Measurements from ENCODE around the gene NOP16. TPM values are rescaled to one million over a fixed set of nuclear protein-coding genes. Genes with fewer than 3 reads are reported as not detected.

The NOP16 gene
- total and polyA plus RNA-seq, 2 donors (not counting 1 experiment from before 2014, with no cell fraction given): 11.1 to 26.3 TPM

DNA sequence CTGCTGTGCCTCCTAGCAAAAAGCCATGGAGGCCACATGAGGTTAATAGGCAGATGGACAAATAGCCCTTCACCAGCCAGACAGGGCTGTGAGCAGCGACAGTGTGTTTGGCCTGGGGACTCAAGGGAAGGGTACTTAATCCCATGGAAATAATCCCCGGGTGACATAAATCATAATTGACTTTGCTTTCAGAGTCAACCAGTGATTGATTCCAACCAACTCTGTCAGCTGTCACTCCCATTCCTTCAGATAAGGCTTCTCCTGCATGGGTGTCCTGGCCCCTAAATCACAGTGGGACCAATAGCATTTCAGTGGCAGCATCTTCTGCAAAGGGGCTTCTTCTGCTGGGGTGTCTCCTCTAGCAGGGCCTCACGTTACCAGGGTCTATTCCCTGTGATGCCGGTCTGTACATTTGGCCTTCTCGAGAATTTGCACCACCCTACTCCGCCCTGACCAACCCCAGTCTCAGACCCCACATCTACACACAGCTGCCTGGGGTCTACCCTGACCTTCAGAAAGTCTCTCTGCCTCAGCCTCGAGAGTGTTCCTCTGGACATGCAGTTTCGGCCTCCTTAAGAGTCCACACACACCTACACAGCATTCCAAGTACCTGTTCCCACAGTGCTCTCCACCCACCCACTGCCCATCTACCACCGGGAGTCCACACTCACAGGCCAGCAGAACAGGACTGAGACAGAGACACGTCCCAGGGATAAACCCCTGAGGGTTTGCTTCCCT, 24.3 kb upstream of the NOP16 start:
- H3K4me2 ChIP-seq (ENCODE audit: extremely low read depth, insufficient read depth, low read length): peak overlapping the region; percentile 38
- no peaks in the 10 kb centered on the region for H4K20me1 ChIP-seq (ENCODE audit: control insufficient read depth, extremely low read depth, insufficient read depth, low read length)
- peaks cover 46% of the 10 kb centered on the region for H3K79me2 ChIP-seq (ENCODE audit: control insufficient read depth, insufficient read depth, low read length)

DNA sequence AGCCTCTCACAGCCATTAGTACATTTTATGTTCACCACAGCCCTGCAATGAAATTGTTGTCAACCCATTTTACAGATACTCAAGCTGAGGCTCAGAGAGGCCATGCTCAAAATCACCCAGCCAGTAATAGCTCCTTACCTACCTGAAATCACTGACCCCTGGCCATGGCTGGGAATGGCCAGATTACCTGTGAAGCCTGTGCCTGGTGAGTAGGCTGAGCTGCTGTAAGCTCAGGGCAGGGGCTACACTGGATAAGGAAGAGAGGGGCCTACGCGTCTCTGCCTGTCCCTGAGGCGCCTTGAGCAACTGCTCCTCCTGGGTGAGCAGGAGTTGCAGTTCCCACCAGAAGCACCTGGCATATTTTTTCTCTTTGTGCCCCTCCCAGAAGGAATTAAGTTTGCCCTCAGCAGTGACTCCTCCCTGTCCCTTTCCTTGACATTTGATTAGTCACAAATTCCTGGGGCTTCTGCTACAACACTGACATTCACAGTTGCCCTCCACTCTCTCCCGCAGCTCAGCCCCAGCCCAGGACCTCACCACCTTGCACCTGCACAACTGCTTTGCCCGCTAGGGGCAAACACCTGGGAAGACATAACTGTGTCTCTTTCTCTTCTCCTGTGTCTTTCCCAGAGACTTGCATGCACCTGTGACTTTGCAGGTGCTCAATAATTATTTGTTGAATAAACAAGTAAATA, 22.2 kb upstream of the NOP16 start:
- Histone ChIP-seq H4K20me1 (ENCODE audit: control insufficient read depth, extremely low read depth, insufficient read depth, low read length) (no peaks in the 10 kb centered on the region), H3K36me3 (ENCODE audit: control insufficient read depth, insufficient read depth, low read length) (peaks cover 9% of the 10 kb centered on the region), H3K4me2 (ENCODE audit: extremely low read depth, insufficient read depth, low read length) (no peak overlapping the region), H2AFZ (ENCODE audit: low read length) (no peak overlapping the region), H3K9me3 (ENCODE audit: control insufficient read depth, insufficient read depth, low read depth, low read length) (no peaks in the 10 kb centered on the region), H3K4me1 (ENCODE audit: control insufficient read depth, extremely low read depth, insufficient read depth, low read length) (peaks cover 15% of the 10 kb centered on the region), H3K4me3 (replicated peaks in 1 of 4; ENCODE audit: control extremely low read depth in 1 of 4, insufficient read depth in 1 of 4, low read depth in 3 of 4, low read length in 4 of 4) (no peak overlapping the region), H3K9ac (ENCODE audit: insufficient read depth, low read length) (no peak overlapping the region), H3K27me3 (ENCODE audit: control insufficient read depth, insufficient read depth, low read length) (no peaks in the 10 kb centered on the region), H3K27ac (ENCODE audit: insufficient read depth, low read length) (no peak overlapping the region), H3K79me2 (ENCODE audit: control insufficient read depth, insufficient read depth, low read length) (peaks cover 41% of the 10 kb centered on the region)
- TF ChIP-seq, protein P1, sequence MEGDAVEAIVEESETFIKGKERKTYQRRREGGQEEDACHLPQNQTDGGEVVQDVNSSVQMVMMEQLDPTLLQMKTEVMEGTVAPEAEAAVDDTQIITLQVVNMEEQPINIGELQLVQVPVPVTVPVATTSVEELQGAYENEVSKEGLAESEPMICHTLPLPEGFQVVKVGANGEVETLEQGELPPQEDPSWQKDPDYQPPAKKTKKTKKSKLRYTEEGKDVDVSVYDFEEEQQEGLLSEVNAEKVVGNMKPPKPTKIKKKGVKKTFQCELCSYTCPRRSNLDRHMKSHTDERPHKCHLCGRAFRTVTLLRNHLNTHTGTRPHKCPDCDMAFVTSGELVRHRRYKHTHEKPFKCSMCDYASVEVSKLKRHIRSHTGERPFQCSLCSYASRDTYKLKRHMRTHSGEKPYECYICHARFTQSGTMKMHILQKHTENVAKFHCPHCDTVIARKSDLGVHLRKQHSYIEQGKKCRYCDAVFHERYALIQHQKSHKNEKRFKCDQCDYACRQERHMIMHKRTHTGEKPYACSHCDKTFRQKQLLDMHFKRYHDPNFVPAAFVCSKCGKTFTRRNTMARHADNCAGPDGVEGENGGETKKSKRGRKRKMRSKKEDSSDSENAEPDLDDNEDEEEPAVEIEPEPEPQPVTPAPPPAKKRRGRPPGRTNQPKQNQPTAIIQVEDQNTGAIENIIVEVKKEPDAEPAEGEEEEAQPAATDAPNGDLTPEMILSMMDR (conservative IDR thresholded peaks at IDR 0.05 in 1 of 2, IDR thresholded peaks at IDR 0.05 in 1 of 2; ENCODE audit: low read depth in 1 of 2, low read length in 2 of 2): no peak
- no peak for TF ChIP-seq EZH2 (IDR thresholded peaks at IDR 0.05; ENCODE audit: low read length, missing control alignments)
- no peak for DNase-seq (ENCODE audit: low read depth in 2 of 2)

More for the DNA sequence above, 24.3 kb upstream of the NOP16 start:
- no peak overlapping the region for H3K9ac ChIP-seq (ENCODE audit: insufficient read depth, low read length)
- TF ChIP-seq, protein P1 (conservative IDR thresholded peaks at IDR 0.05 in 1 of 2, IDR thresholded peaks at IDR 0.05 in 1 of 2; ENCODE audit: low read depth in 1 of 2, low read length in 2 of 2): no peak
- no peak for TF ChIP-seq EZH2 (IDR thresholded peaks at IDR 0.05; ENCODE audit: low read length, missing control alignments)
- peak overlapping the region; percentile 16 for H3K27ac ChIP-seq (ENCODE audit: insufficient read depth, low read length)
- DNase-seq (ENCODE audit: low read depth in 2 of 2): no peak
- H3K36me3 ChIP-seq (ENCODE audit: control insufficient read depth, insufficient read depth, low read length): peaks cover 3% of the 10 kb centered on the region
- H3K27me3 ChIP-seq (ENCODE audit: control insufficient read depth, insufficient read depth, low read length): no peaks in the 10 kb centered on the region
- H3K9me3 ChIP-seq (ENCODE audit: control insufficient read depth, insufficient read depth, low read depth, low read length): no peaks in the 10 kb centered on the region
- no peak overlapping the region for H2AFZ ChIP-seq (ENCODE audit: low read length)
- H3K4me3 ChIP-seq (replicated peaks in 1 of 4; ENCODE audit: control extremely low read depth in 1 of 4, insufficient read depth in 1 of 4, low read depth in 3 of 4, low read length in 4 of 4): no peak overlapping the region
- peaks cover 17% of the 10 kb centered on the region for H3K4me1 ChIP-seq (ENCODE audit: control insufficient read depth, extremely low read depth, insufficient read depth, low read length)

DNA sequence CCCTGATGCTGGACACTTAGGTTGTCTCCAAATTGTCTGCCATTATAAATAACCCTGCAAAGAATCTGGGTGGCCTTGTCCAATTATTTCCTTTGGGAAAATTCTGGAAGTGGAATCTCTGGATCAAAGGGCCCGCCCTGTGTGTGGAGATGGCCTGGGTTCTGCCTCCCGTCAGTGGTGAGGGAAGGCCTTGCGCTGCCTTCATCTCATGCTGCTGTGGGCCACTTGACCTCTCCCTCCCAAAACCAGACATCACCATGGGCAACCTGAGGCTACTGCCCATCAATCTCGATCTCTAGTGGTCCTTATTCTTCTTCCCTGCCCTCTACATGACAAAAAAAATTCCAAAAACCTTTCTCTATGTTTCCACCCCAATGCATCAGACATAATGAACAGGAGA, 21.4 kb upstream of the NOP16 start:
- Histone ChIP-seq H3K36me3 (ENCODE audit: control insufficient read depth, insufficient read depth, low read length) (peaks cover 12% of the 10 kb centered on the region), H3K4me1 (ENCODE audit: control insufficient read depth, extremely low read depth, insufficient read depth, low read length) (peaks cover 11% of the 10 kb centered on the region), H3K27me3 (ENCODE audit: control insufficient read depth, insufficient read depth, low read length) (no peaks in the 10 kb centered on the region), H3K27ac (ENCODE audit: insufficient read depth, low read length) (no peak overlapping the region), H3K9ac (ENCODE audit: insufficient read depth, low read length) (no peak overlapping the region), H4K20me1 (ENCODE audit: control insufficient read depth, extremely low read depth, insufficient read depth, low read length) (no peaks in the 10 kb centered on the region), H3K4me2 (ENCODE audit: extremely low read depth, insufficient read depth, low read length) (no peak overlapping the region), H3K79me2 (ENCODE audit: control insufficient read depth, insufficient read depth, low read length) (peaks cover 32% of the 10 kb centered on the region), H2AFZ (ENCODE audit: low read length) (no peak overlapping the region), H3K4me3 (replicated peaks in 1 of 4; ENCODE audit: control extremely low read depth in 1 of 4, insufficient read depth in 1 of 4, low read depth in 3 of 4, low read length in 4 of 4) (no peak overlapping the region), H3K9me3 (ENCODE audit: control insufficient read depth, insufficient read depth, low read depth, low read length) (no peaks in the 10 kb centered on the region)
- DNase-seq (ENCODE audit: low read depth in 2 of 2): no peak
- TF ChIP-seq EZH2 (IDR thresholded peaks at IDR 0.05; ENCODE audit: low read length, missing control alignments): no peak
- TF ChIP-seq, protein P1 (conservative IDR thresholded peaks at IDR 0.05 in 1 of 2, IDR thresholded peaks at IDR 0.05 in 1 of 2; ENCODE audit: low read depth in 1 of 2, low read length in 2 of 2): no peak

Data from fibroblast of lung (primary cell).